Suppressor macrophage (primary cell): ENCODE measurements around the gene FOXK2.

Source experiments
- DNase-seq, 4 experiments: peaks; one replicate each; pipeline ENCODE4 v3.0.0-alpha.2; 2020 to 2022

The FOXK2 gene

GRCh38 chr17:82565551-82565950, 46.0 kb downstream of the FOXK2 start:
- DNase-seq, result peak; percentile 22 to 50 (median 36)

GRCh38 chr17:82566129-82566960, 46.8 kb downstream of the FOXK2 start:
- no peak for DNase-seq

- DNase-seq, result no peak
Measured at GRCh38 chr17:82567286-82567685, 47.8 kb downstream of the FOXK2 start.

- no peak for DNase-seq
Measured at GRCh38 chr17:82568997-82569393, 49.5 kb downstream of the FOXK2 start.

- no peak for DNase-seq
Measured at GRCh38 chr17:82569621-82570020, 50.1 kb downstream of the FOXK2 start.

- DNase-seq, result no peak
Measured at GRCh38 chr17:82570277-82570676, 50.7 kb downstream of the FOXK2 start.

GRCh38 chr17:82571855-82572254, 52.3 kb downstream of the FOXK2 start:
- DNase-seq, result no peak

- no peak for DNase-seq
Measured at GRCh38 chr17:82574041-82574440, 54.5 kb downstream of the FOXK2 start.

GRCh38 chr17:82575581-82576221, 56.2 kb downstream of the FOXK2 start:
- DNase-seq, result peak in 1 of 4 experiments; percentile 0

- DNase-seq, result peak in 1 of 4 experiments; percentile 2
Measured at GRCh38 chr17:82577300-82577699, 57.8 kb downstream of the FOXK2 start.

- DNase-seq, result peak in 1 of 4 experiments; percentile 16
Measured at GRCh38 chr17:82579969-82580368, 60.4 kb downstream of the FOXK2 start.

GRCh38 chr17:82582213-82582612, 62.7 kb downstream of the FOXK2 start:
- peak; percentile 26 to 73 (median 43) for DNase-seq

GRCh38 chr17:82582709-82583108, 63.2 kb downstream of the FOXK2 start:
- DNase-seq, result no peak

GRCh38 chr17:82583720-82584234, 64.2 kb downstream of the FOXK2 start:
- DNase-seq, result peak; percentile 21 to 67 (median 52)

GRCh38 chr17:82585935-82586575, 66.5 kb downstream of the FOXK2 start:
- peak in 2 of 4 experiments; percentile 8 to 37 for DNase-seq

GRCh38 chr17:82586576-82587233, 67.2 kb downstream of the FOXK2 start:
- DNase-seq, result no peak

GRCh38 chr17:82587234-82588086, 67.9 kb downstream of the FOXK2 start:
- DNase-seq, result peak; percentile 68 to 81 (median 80)

- peak in 1 of 4 experiments; percentile 1 for DNase-seq
Measured at GRCh38 chr17:82588266-82589175, 69.0 kb downstream of the FOXK2 start.

- no peak for DNase-seq
Measured at GRCh38 chr17:82589851-82590180, 70.3 kb downstream of the FOXK2 start.

- no peak for DNase-seq
Measured at GRCh38 chr17:82590216-82590615, 70.7 kb downstream of the FOXK2 start.
